Spinal cord (tissue), 10 donors: Measurements from ENCODE around the gene INTS12. TPM values are rescaled to one million over a fixed set of nuclear protein-coding genes. Genes with fewer than 3 reads are reported as not detected.
"Not testable (repeated sequence)": the region's sequence is repeated elsewhere in the genome, so short reads cannot be mapped to it uniquely, and the experiment has no call there.

Source experiments
- DNase-seq, 6 donors: peaks; one replicate each; pipeline versions ENCODE4 v3.0.0 to v3.0.0-alpha.2; 2013 to 2015; ENCODE audit warnings: low spot score in 6 of 6, low read depth in 4 of 6
- H3K27ac ChIP-seq: one replicate; pipeline ENCODE4 v1.5.1; 2013; ENCODE audit warnings: low read depth, low read length, control low read depth
- H3K27me3 ChIP-seq: one replicate; pipeline ENCODE4 v1.6.1; 2013; ENCODE audit warnings: low read length; ENCODE audit not compliant: control insufficient read depth, insufficient read depth
- H3K36me3 ChIP-seq: one replicate; pipeline ENCODE4 v1.6.1; 2013; ENCODE audit warnings: low read length; ENCODE audit not compliant: control insufficient read depth, insufficient read depth
- H3K4me1 ChIP-seq: one replicate; pipeline ENCODE4 v1.6.1; 2013; ENCODE audit warnings: low read length; ENCODE audit not compliant: control insufficient read depth, insufficient read depth
- H3K4me3 ChIP-seq: one replicate; pipeline ENCODE4 v1.5.1; 2013; ENCODE audit warnings: low read depth, low read length, control low read depth
- H3K9me3 ChIP-seq: one replicate; pipeline ENCODE4 v1.6.1; 2013; ENCODE audit warnings: low read length; ENCODE audit not compliant: control insufficient read depth, insufficient read depth
- WGBS: methylation state at CpG from one replicate; pipeline ENCODE4 v1.1.5; 2013; ENCODE audit warnings: missing lambda C conversion rate; ENCODE audit not compliant: insufficient coverage; 5-methylcytosine and 5-hydroxymethylcytosine counted together
- long read RNA-seq, 4 donors: transcript quantifications; one replicate each; lab custom pipeline, GENCODE V29; 2026
- polyA plus RNA-seq, 2 donors: library from polyadenylated mRNA; unstranded; fragments of 120-200 nt; gene quantifications; one replicate each; pipeline ENCODE4 v1.2.1, GENCODE V29; 2013; ENCODE audit not compliant: insufficient read length in 2 of 2
- total RNA-seq, 2 donors: library from RNA; depleted of rRNA in 1 of 2; stranded (reverse); fragments of 120-200 nt in 1 of 2; fragments of >200 nt in 1 of 2; gene quantifications; one replicate each; pipeline versions ENCODE4 v1.2.3 to v1.2.4, GENCODE V29; 2013 to 2014
- donor health status: healthy.

The INTS12 gene
- 10 to 100 TPM; 21.2 to 24.5 TPM for total RNA-seq
- 10 to 100 TPM; 30.9 to 31.3 TPM for polyA plus RNA-seq
- long read RNA-seq, donor 1, transcript INTS12-206 (7 exons, 1,975 nt) = major isoform, 8 of 10 reads
- long read RNA-seq, donor 1, partial matches to known transcripts = 0 of 10 reads
- long read RNA-seq, donor 1, other reads (novel, unspliced or antisense) = 0 of 10 reads
- long read RNA-seq, donor 2, transcript INTS12-206 (7 exons, 1,975 nt) = major isoform, 5 of 6 reads
- long read RNA-seq, donor 2, partial matches to known transcripts = 0 of 6 reads
- long read RNA-seq, donor 2, other reads (novel, unspliced or antisense) = 0 of 6 reads
- long read RNA-seq, donor 3, partial matches to known transcripts = 0 of 4 reads
- long read RNA-seq, donor 3, other reads (novel, unspliced or antisense) = 0 of 4 reads
- long read RNA-seq, donor 4, transcript INTS12-201 (8 exons, 1,710 nt) = major isoform, 5 of 12 reads
- long read RNA-seq, donor 4, transcript INTS12-206 (7 exons, 1,975 nt) = major isoform, 5 of 12 reads
- long read RNA-seq, donor 4, partial matches to known transcripts = 0 of 12 reads
- long read RNA-seq, donor 4, other reads (novel, unspliced or antisense) = 0 of 12 reads

- Histone ChIP-seq H3K27me3 (no peaks in the 10 kb centered on the region), H3K36me3 (no peaks in the 10 kb centered on the region), H3K9me3 (no peaks in the 10 kb centered on the region), H3K4me3 (peak within 1 kb of the TSS; percentile 95), H3K4me1 (no peaks in the 10 kb centered on the region), H3K27ac (peak within 1 kb of the TSS; percentile 94)
- peak; percentile 85 to 98 (median 92) for DNase-seq
- WGBS = under 1% methylated on average over 60 of the region's 63 CpGs
These were observed at the start of gene INTS12, which contains the start of gene GSTCD for GRCh38 chr4:105708181-105709080. INTS12 (minus strand) TSS chr4:105708689; CDS start chr4:105700005, 8,684 bp downstream. GSTCD (plus strand) TSS chr4:105708784; CDS start chr4:105717614, 8,830 bp downstream.

GRCh38 chr4:105755375-105755774 is 46.9 kb upstream of the INTS12 start:
- DNase-seq = no peak
- Histone ChIP-seq H3K27me3 (no peaks in the 10 kb centered on the region), H3K27ac (no peak overlapping the region), H3K9me3 (no peaks in the 10 kb centered on the region), H3K4me1 (no peaks in the 10 kb centered on the region), H3K4me3 (no peak overlapping the region), H3K36me3 (no peaks in the 10 kb centered on the region)

- WGBS = no CpG with 5 or more reads among the region's 1 CpG
- no peak overlapping the region for H3K27ac ChIP-seq
- H3K27me3 ChIP-seq = no peaks in the 10 kb centered on the region
- DNase-seq = no peak
- no peaks in the 10 kb centered on the region for H3K9me3 ChIP-seq
- H3K4me1 ChIP-seq = no peaks in the 10 kb centered on the region
- H3K4me3 ChIP-seq = no peak overlapping the region
- H3K36me3 ChIP-seq = no peaks in the 10 kb centered on the region
These were observed 44.9 kb upstream of the INTS12 start for GRCh38 chr4:105753361-105753760.

GRCh38 chr4:105751718-105752299 is 43.3 kb upstream of the INTS12 start:
- Histone ChIP-seq H3K27ac (no peak overlapping the region), H3K4me3 (no peak overlapping the region), H3K9me3 (no peaks in the 10 kb centered on the region), H3K27me3 (no peaks in the 10 kb centered on the region), H3K4me1 (no peaks in the 10 kb centered on the region), H3K36me3 (no peaks in the 10 kb centered on the region)
- no CpG with 5 or more reads among the region's 2 CpGs for WGBS
- no peak for DNase-seq

GRCh38 chr4:105748222-105748621 is 39.7 kb upstream of the INTS12 start:
- no peak for DNase-seq
- Histone ChIP-seq H3K4me3 (no peak overlapping the region), H3K9me3 (no peaks in the 10 kb centered on the region), H3K27me3 (no peaks in the 10 kb centered on the region), H3K27ac (no peak overlapping the region), H3K4me1 (no peaks in the 10 kb centered on the region), H3K36me3 (no peaks in the 10 kb centered on the region)
- WGBS = no CpG with 5 or more reads among the region's 3 CpGs

GRCh38 chr4:105741548-105741947 is 33.1 kb upstream of the INTS12 start:
- Histone ChIP-seq H3K36me3 (peaks cover 4% of the 10 kb centered on the region), H3K27ac (no peak overlapping the region), H3K27me3 (no peaks in the 10 kb centered on the region), H3K4me1 (no peaks in the 10 kb centered on the region), H3K4me3 (no peak overlapping the region), H3K9me3 (peaks cover 1% of the 10 kb centered on the region)
- WGBS = no CpG with 5 or more reads among the region's 2 CpGs
- no peak for DNase-seq

- not testable (repeated sequence) for H3K27ac ChIP-seq, DNase-seq, H3K36me3 ChIP-seq, H3K27me3 ChIP-seq, H3K4me3 ChIP-seq, H3K4me1 ChIP-seq, H3K9me3 ChIP-seq
- WGBS = over 99% methylated on average over 7 of the region's 10 CpGs
These were observed 26.7 kb upstream of the INTS12 start for GRCh38 chr4:105735217-105735616.

GRCh38 chr4:105729895-105730294 is 21.4 kb upstream of the INTS12 start:
- not testable (repeated sequence) for H3K4me1 ChIP-seq, H3K27ac ChIP-seq, H3K9me3 ChIP-seq, H3K4me3 ChIP-seq, DNase-seq, H3K27me3 ChIP-seq, H3K36me3 ChIP-seq
- 100% methylated on average over 1 of the region's 4 CpGs for WGBS

- no peak overlapping the region for H3K27ac ChIP-seq
- H3K9me3 ChIP-seq = peaks cover 1% of the 10 kb centered on the region
- DNase-seq = no peak
- H3K27me3 ChIP-seq = no peaks in the 10 kb centered on the region
- no peaks in the 10 kb centered on the region for H3K36me3 ChIP-seq
- WGBS = no CpG with 5 or more reads among the region's 2 CpGs
- no peaks in the 10 kb centered on the region for H3K4me1 ChIP-seq
- H3K4me3 ChIP-seq = no peak overlapping the region
These were observed 17.1 kb upstream of the INTS12 start for GRCh38 chr4:105725623-105726022.
